ENCODE measurements around the gene MED12.

DNA sequence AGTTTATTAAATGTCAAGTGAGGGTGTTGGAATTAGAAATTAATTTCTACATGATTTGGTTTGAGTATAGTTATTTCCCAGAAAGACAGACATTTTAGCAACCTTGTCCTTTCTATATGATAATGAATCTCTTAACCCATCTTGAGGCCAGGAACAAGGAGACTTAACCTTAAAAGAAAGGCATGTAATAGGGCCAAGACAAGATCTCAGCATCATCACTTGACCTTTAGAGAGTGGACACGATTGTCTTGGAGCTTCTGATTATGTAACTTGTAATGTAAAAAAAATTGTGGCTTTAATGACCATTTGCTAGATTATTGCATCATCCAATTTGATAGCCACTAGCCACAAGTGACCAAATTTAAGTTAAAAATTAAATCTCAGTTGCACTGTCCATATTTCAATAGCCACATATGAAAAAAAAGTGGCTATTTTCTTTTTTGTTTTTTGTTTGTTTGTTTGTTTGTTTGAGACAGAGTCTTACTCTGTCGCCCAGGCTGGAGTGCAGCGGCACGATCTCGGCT lies 36.2 kb upstream of the MED12 start:
- TF ChIP-seq, protein P1, sequence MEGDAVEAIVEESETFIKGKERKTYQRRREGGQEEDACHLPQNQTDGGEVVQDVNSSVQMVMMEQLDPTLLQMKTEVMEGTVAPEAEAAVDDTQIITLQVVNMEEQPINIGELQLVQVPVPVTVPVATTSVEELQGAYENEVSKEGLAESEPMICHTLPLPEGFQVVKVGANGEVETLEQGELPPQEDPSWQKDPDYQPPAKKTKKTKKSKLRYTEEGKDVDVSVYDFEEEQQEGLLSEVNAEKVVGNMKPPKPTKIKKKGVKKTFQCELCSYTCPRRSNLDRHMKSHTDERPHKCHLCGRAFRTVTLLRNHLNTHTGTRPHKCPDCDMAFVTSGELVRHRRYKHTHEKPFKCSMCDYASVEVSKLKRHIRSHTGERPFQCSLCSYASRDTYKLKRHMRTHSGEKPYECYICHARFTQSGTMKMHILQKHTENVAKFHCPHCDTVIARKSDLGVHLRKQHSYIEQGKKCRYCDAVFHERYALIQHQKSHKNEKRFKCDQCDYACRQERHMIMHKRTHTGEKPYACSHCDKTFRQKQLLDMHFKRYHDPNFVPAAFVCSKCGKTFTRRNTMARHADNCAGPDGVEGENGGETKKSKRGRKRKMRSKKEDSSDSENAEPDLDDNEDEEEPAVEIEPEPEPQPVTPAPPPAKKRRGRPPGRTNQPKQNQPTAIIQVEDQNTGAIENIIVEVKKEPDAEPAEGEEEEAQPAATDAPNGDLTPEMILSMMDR (IDR thresholded peaks at IDR 0.05) = no peak
- no peak for TF ChIP-seq POLR2A (IDR thresholded peaks at IDR 0.05)
- no peak for TF ChIP-seq EP300 (IDR thresholded peaks at IDR 0.05)

Data from stomach (tissue), 4 donors.